ENCODE results near the gene FAM174B. TPM values are rescaled to one million over a fixed set of nuclear protein-coding genes. Genes with fewer than 3 reads are reported as not detected.

FAM174B gene
- total and polyA plus RNA-seq, 2 donors from 2014 or later, result 9.8 to 13.8 TPM

DNA sequence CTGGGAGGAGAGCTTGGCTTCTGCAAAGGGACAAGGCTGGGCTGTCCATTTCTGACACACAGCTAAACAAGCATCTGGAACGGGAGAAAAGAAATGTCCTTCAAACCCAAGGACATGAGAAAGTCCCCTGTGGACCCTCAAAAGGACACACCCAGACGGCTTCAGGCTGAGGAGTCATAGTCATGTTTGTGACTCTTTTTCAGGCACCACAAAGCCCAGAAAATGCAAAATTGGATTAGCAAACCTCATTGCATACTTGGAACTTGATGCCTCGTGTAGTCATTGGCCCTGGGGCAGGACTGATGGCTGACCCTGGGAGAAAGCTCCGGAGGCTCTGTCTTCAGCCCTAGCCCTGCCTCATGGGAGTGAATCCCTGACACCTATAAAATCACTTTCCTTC lies 21.5 kb downstream of the FAM174B start:
- TF ChIP-seq, protein P1, sequence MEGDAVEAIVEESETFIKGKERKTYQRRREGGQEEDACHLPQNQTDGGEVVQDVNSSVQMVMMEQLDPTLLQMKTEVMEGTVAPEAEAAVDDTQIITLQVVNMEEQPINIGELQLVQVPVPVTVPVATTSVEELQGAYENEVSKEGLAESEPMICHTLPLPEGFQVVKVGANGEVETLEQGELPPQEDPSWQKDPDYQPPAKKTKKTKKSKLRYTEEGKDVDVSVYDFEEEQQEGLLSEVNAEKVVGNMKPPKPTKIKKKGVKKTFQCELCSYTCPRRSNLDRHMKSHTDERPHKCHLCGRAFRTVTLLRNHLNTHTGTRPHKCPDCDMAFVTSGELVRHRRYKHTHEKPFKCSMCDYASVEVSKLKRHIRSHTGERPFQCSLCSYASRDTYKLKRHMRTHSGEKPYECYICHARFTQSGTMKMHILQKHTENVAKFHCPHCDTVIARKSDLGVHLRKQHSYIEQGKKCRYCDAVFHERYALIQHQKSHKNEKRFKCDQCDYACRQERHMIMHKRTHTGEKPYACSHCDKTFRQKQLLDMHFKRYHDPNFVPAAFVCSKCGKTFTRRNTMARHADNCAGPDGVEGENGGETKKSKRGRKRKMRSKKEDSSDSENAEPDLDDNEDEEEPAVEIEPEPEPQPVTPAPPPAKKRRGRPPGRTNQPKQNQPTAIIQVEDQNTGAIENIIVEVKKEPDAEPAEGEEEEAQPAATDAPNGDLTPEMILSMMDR (IDR thresholded peaks at IDR 0.05; ENCODE audit: borderline replicate concordance, extremely low read depth, insufficient read depth), result no peak
- H3K27ac ChIP-seq (ENCODE audit: low read depth in 2 of 2, low read length in 2 of 2), result no peak overlapping the region
- no peak overlapping the region for H3K9ac ChIP-seq (ENCODE audit: low read length in 3 of 3)
- no peaks in the 10 kb centered on the region for H3K9me3 ChIP-seq (ENCODE audit: control insufficient read depth in 2 of 3, insufficient read depth in 1 of 3, low read length in 3 of 3)
- H3K4me1 ChIP-seq (ENCODE audit: control insufficient read depth in 2 of 3, insufficient read depth in 2 of 3, low read depth in 1 of 3, low read length in 3 of 3), result no peaks in the 10 kb centered on the region
- H3K36me3 ChIP-seq (ENCODE audit: control insufficient read depth in 2 of 3, insufficient read depth in 3 of 3, low read length in 3 of 3), result no peaks in the 10 kb centered on the region
- intact Hi-C loops (cut with DNase I), result no loop called here
- no peak overlapping the region for H3K4me3 ChIP-seq (ENCODE audit: low read length in 3 of 3)
- DNase-seq (peak in 1 of 5 donors; percentile 12), FAIRE-seq (no peak)
- H3K27me3 ChIP-seq (ENCODE audit: control insufficient read depth, insufficient read depth, low read length), result no peaks in the 10 kb centered on the region

GRCh38 chr15:92633418-92633817 lies 22.2 kb downstream of the FAM174B start:
- intact Hi-C loops (cut with DNase I), result no loop called here
- Histone ChIP-seq H3K4me3 (ENCODE audit: low read length in 3 of 3) (no peak overlapping the region), H3K27me3 (ENCODE audit: control insufficient read depth, insufficient read depth, low read length) (no peaks in the 10 kb centered on the region), H3K9me3 (ENCODE audit: control insufficient read depth in 2 of 3, insufficient read depth in 1 of 3, low read length in 3 of 3) (no peaks in the 10 kb centered on the region), H3K9ac (ENCODE audit: low read length in 3 of 3) (no peak overlapping the region), H3K4me1 (ENCODE audit: control insufficient read depth in 2 of 3, insufficient read depth in 2 of 3, low read depth in 1 of 3, low read length in 3 of 3) (no peaks in the 10 kb centered on the region), H3K36me3 (ENCODE audit: control insufficient read depth in 2 of 3, insufficient read depth in 3 of 3, low read length in 3 of 3) (no peaks in the 10 kb centered on the region), H3K27ac (ENCODE audit: low read depth in 2 of 2, low read length in 2 of 2) (no peak overlapping the region)
- TF ChIP-seq, protein P1 (IDR thresholded peaks at IDR 0.05; ENCODE audit: borderline replicate concordance, extremely low read depth, insufficient read depth), result no peak
- DNase-seq, result peak in 1 of 5 donors; percentile 14
- no peak for FAIRE-seq

DNA sequence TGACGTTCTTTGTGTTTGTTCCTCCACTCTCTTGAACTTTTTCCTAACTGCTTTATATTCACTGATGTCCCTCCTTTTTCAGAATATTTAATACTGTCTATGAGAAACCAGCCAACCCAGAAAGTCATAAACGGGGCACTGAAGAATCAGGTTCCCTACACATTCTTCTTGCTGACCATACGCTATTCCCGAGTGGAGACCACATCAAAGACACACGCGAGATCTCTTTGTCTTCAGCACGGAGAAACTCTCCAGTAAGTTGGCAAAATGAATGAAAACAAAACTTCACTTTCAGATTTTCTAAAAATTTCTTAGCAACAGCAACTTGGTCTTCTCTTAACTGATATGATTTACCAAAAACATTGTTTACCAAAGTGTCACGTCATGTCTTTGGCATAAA lies 22.6 kb downstream of the FAM174B start:
- Histone ChIP-seq H3K27ac (ENCODE audit: low read depth in 2 of 2, low read length in 2 of 2) (no peak overlapping the region), H3K9me3 (ENCODE audit: control insufficient read depth in 2 of 3, insufficient read depth in 1 of 3, low read length in 3 of 3) (no peaks in the 10 kb centered on the region), H3K9ac (ENCODE audit: low read length in 3 of 3) (no peak overlapping the region), H3K27me3 (ENCODE audit: control insufficient read depth, insufficient read depth, low read length) (no peaks in the 10 kb centered on the region), H3K4me3 (ENCODE audit: low read length in 3 of 3) (no peak overlapping the region), H3K36me3 (ENCODE audit: control insufficient read depth in 2 of 3, insufficient read depth in 3 of 3, low read length in 3 of 3) (no peaks in the 10 kb centered on the region), H3K4me1 (ENCODE audit: control insufficient read depth in 2 of 3, insufficient read depth in 2 of 3, low read depth in 1 of 3, low read length in 3 of 3) (no peaks in the 10 kb centered on the region)
- DNase-seq (no peak), FAIRE-seq (no peak)
- intact Hi-C loops (cut with DNase I), result no loop called here
- TF ChIP-seq, protein P1 (IDR thresholded peaks at IDR 0.05; ENCODE audit: borderline replicate concordance, extremely low read depth, insufficient read depth), result no peak

DNA sequence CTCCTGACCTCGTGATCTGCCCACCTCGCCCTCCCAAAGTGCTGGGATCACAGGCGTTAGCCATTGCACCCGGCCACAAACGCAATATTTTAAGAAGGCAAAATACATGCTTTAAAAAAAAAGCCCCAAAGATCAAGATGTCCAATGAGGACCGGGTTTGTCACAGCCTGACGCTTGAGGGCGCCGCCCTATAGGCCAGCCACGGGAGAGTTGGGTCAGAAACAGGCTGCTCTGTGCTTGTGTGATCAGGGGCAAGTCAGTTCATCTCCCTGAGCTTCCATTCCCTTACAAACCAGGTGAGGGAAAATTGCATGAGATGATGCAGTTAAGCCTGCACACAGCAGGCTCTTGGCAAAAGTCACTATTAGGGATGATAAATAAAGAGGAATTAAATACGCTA lies 23.9 kb downstream of the FAM174B start:
- DNase-seq (peak in 1 of 5 donors; percentile 30), FAIRE-seq (no peak)
- intact Hi-C loops (cut with DNase I), result no loop called here

More for the DNA sequence above, 23.9 kb downstream of the FAM174B start:
- Histone ChIP-seq H3K4me3 (ENCODE audit: low read length in 3 of 3) (no peak overlapping the region), H3K36me3 (ENCODE audit: control insufficient read depth in 2 of 3, insufficient read depth in 3 of 3, low read length in 3 of 3) (no peaks in the 10 kb centered on the region), H3K9ac (ENCODE audit: low read length in 3 of 3) (no peak overlapping the region), H3K9me3 (ENCODE audit: control insufficient read depth in 2 of 3, insufficient read depth in 1 of 3, low read length in 3 of 3) (no peaks in the 10 kb centered on the region), H3K4me1 (ENCODE audit: control insufficient read depth in 2 of 3, insufficient read depth in 2 of 3, low read depth in 1 of 3, low read length in 3 of 3) (no peaks in the 10 kb centered on the region), H3K27me3 (ENCODE audit: control insufficient read depth, insufficient read depth, low read length) (no peaks in the 10 kb centered on the region), H3K27ac (ENCODE audit: low read depth in 2 of 2, low read length in 2 of 2) (no peak overlapping the region)
- TF ChIP-seq, protein P1 (IDR thresholded peaks at IDR 0.05; ENCODE audit: borderline replicate concordance, extremely low read depth, insufficient read depth), result no peak
